GM12891 (cell line): ENCODE results near the gene DYNLT2.

Experiments used
- POLR2A ChIP-seq: IDR thresholded peaks from 2 replicates; pipeline ENCODE4 v1.6.1; 2011; ENCODE audit warnings: low read depth, low read length, control low read depth
- POLR2AphosphoS5 ChIP-seq: IDR thresholded peaks from 2 replicates; pipeline ENCODE4 v1.6.1; 2011; ENCODE audit warnings: low read depth, low read length, control low read depth

- TF ChIP-seq POLR2AphosphoS5 (no peak), POLR2A (no peak)
Observed at GRCh38 chr6:169791721-169792131, 40.4 kb upstream of the DYNLT2 start.
